ENCODE results near the gene ZFYVE28.

The ZFYVE28 gene

GRCh38 chr4:2400841-2401609 is 17.4 kb downstream of the ZFYVE28 start:
- no peak overlapping the region for H3K4me3 ChIP-seq (ENCODE audit: low read depth, low read length)
- TF ChIP-seq, protein P1, sequence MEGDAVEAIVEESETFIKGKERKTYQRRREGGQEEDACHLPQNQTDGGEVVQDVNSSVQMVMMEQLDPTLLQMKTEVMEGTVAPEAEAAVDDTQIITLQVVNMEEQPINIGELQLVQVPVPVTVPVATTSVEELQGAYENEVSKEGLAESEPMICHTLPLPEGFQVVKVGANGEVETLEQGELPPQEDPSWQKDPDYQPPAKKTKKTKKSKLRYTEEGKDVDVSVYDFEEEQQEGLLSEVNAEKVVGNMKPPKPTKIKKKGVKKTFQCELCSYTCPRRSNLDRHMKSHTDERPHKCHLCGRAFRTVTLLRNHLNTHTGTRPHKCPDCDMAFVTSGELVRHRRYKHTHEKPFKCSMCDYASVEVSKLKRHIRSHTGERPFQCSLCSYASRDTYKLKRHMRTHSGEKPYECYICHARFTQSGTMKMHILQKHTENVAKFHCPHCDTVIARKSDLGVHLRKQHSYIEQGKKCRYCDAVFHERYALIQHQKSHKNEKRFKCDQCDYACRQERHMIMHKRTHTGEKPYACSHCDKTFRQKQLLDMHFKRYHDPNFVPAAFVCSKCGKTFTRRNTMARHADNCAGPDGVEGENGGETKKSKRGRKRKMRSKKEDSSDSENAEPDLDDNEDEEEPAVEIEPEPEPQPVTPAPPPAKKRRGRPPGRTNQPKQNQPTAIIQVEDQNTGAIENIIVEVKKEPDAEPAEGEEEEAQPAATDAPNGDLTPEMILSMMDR (IDR thresholded peaks at IDR 0.05; ENCODE audit: control insufficient read depth, extremely low read depth, insufficient read depth), result no peak
- DNase-seq (ENCODE audit: low read depth), result no peak

DNA sequence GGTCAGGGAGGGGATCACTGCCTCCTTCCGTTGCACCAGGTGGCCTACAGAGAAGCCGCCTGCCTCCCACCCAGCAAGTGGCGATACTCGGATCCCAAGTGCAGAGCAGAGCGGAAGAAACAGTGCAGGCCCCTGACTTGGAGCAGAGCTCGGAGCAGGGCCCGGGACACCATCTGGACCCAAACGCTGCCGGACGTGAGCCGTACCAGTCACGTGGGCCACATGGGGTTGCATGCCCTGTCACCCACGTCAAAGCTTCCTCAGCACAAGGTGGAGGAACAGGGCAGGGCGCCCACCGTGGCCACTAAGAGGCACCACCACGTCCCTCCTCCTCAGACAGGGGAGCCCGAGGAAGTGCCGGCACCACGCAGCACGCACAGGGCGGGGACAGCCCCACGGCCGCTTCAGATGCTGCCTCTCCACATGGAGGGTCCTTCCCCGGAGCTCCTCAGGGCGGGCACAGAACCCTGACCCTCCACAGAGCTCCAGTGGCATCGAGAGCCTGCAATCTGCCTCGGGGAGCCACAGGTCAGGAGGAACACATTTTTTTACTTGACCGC is 18.7 kb downstream of the ZFYVE28 start:
- TF ChIP-seq, protein P1 (IDR thresholded peaks at IDR 0.05; ENCODE audit: control insufficient read depth, extremely low read depth, insufficient read depth), result no peak
- H3K4me3 ChIP-seq (ENCODE audit: low read depth, low read length), result no peak overlapping the region
- DNase-seq (ENCODE audit: low read depth), result no peak

GRCh38 chr4:2399216-2399615 is 19.2 kb downstream of the ZFYVE28 start:
- TF ChIP-seq, protein P1 (IDR thresholded peaks at IDR 0.05; ENCODE audit: control insufficient read depth, extremely low read depth, insufficient read depth), result no peak
- H3K4me3 ChIP-seq (ENCODE audit: low read depth, low read length), result no peak overlapping the region
- DNase-seq (ENCODE audit: low read depth), result no peak

DNA sequence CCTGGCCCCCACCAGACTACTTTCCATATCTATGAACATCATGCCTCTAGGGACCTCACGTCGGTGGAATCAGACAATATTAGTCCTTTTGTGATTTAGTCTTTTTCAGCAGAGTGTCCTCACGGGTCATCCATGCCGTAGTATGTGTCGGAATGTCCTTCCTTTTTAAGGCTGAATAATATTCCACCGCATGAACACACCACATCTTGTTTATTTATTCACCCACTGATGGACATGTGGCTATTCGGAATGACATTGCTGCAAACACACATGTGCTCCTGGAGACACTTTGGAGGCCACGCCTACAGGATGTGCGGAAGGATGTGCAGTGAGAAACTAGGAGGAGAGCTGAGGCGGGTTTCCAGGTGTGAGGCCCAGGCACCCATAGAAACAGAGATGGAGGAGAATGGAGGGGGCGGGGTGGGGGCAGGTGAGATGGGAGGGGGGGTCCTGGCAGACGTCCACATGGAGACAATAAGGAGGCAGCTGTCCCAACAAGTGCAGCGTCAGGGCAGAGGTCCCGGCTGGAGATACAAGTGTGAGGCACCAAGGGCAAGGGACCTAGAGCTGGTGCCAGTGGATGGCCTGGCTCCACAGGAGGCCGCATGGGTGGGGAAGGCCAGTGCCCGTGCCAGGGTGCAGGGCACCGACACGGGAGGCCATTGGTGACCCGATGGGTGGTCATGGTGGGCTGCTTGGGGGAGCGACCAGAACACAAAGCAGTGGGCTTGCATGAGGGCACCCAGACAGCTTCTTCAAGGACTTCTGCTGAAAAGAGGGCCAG is 20.7 kb downstream of the ZFYVE28 start:
- TF ChIP-seq, protein P1 (IDR thresholded peaks at IDR 0.05; ENCODE audit: control insufficient read depth, extremely low read depth, insufficient read depth), result no peak
- no peak for DNase-seq (ENCODE audit: low read depth)
- no peak overlapping the region for H3K4me3 ChIP-seq (ENCODE audit: low read depth, low read length)

DNA sequence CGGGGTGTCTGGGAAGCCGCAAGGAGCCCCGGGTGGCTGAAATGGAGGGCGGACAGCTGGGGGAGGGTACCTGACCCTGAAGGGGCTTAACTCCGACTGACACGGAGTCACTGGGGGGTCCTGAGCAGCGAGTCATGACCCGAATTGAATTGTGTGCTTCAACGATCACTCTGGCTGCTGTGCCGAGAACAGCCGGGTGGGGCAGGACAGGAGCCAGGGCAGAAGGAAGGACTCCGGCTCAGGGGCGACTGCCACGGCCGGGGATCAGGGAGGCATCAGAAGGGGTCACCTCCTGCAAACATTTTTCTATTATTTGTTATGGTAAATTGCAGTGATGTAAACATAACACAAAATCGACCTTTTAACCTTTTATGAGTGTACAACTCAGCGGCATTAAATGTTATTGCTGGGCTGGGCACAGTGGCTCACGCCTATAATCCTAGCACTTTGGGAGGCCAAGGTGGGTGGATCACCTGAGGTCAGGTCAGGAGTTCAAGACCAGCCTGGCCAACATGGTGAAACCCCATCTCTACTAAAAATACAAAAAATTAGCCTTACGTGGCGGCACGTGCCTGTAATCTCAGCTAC is 21.6 kb downstream of the ZFYVE28 start:
- no peak for DNase-seq (ENCODE audit: low read depth)
- TF ChIP-seq, protein P1 (IDR thresholded peaks at IDR 0.05; ENCODE audit: control insufficient read depth, extremely low read depth, insufficient read depth), result no peak
- no peak overlapping the region for H3K4me3 ChIP-seq (ENCODE audit: low read depth, low read length)

DNA sequence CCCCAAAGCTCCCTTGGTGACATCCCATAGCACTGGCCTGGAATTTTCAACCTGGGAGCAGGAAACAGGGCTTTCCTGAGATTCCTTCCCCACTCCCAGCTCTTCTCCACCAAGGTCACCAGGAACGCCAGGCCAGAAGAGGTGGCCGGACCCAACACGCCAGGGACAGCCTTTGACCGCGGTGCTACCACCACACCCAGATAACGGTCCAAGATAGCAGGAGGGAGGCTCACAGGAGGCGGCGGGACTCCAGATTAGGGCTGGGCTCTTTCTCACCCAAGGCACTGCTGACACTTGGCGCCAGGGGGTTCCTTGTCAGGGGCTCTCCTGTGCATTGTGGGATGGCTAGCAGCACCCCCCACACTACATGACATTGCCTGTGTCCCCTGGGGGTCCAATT is 22.9 kb downstream of the ZFYVE28 start:
- H3K4me3 ChIP-seq (ENCODE audit: low read depth, low read length), result no peak overlapping the region
- TF ChIP-seq, protein P1 (IDR thresholded peaks at IDR 0.05; ENCODE audit: control insufficient read depth, extremely low read depth, insufficient read depth), result no peak
- no peak for DNase-seq (ENCODE audit: low read depth)

Measured in LNCaP clone FGC (cell line).